GM06990 (cell line): Measurements from ENCODE around the gene UBE2E1.
A peak's percentile ranks its signal among the peaks of the same experiment; 100 is the strongest.

Experiments
- DNase-seq: peaks from one replicate; pipeline ENCODE4 v3.0.0-alpha.2; 2011; ENCODE audit not compliant: insufficient read length; ENCODE audit errors: extremely low read depth
- H3K27me3 ChIP-seq: replicated peaks from 2 replicates; pipeline ENCODE4 v1.6.0; 2011; ENCODE audit warnings: low read length; ENCODE audit not compliant: control insufficient read depth, insufficient read depth
- H3K36me3 ChIP-seq: 2 replicates; pipeline ENCODE4 v1.5.1; 2011; ENCODE audit warnings: low read length; ENCODE audit not compliant: control insufficient read depth, insufficient read depth
- H3K4me3 ChIP-seq: replicated peaks from 2 replicates; pipeline ENCODE4 v1.5.1; 2011; ENCODE audit warnings: low read depth, mild to moderate bottlenecking, control low read depth, low read length
- CTCF ChIP-seq: IDR thresholded peaks from 2 replicates; pipeline ENCODE4 v1.5.1; 2011; ENCODE audit warnings: low read length, control low read depth, mild to moderate bottlenecking, inconsistent platforms; ENCODE audit not compliant: insufficient read depth, poor library complexity, severe bottlenecking

Gene UBE2E1

GRCh38 chr3:23809294-23809693, 3.5 kb downstream of the UBE2E1 start:
- H3K36me3 ChIP-seq = no peaks in the 10 kb centered on the region
- DNase-seq = no peak
- H3K4me3 ChIP-seq = peak overlapping the region; percentile 82
- H3K27me3 ChIP-seq = no peaks in the 10 kb centered on the region
- TF ChIP-seq CTCF = no peak

- H3K27me3 ChIP-seq = no peaks in the 10 kb centered on the region
- no peaks in the 10 kb centered on the region for H3K36me3 ChIP-seq
- no peak for DNase-seq
- peak overlapping the region; percentile 82 for H3K4me3 ChIP-seq
- no peak for TF ChIP-seq CTCF
These were observed 4.1 kb downstream of the UBE2E1 start for GRCh38 chr3:23809840-23810342.

GRCh38 chr3:23810343-23811184, 4.8 kb downstream of the UBE2E1 start:
- Histone ChIP-seq H3K4me3 (peak overlapping the region; percentile 82), H3K27me3 (no peaks in the 10 kb centered on the region), H3K36me3 (no peaks in the 10 kb centered on the region)
- DNase-seq = peak; percentile 70
- peak; percentile 46 for TF ChIP-seq CTCF

- no peak for DNase-seq
- TF ChIP-seq CTCF = no peak
- peak overlapping the region; percentile 82 for H3K4me3 ChIP-seq
- no peaks in the 10 kb centered on the region for H3K27me3 ChIP-seq
- H3K36me3 ChIP-seq = no peaks in the 10 kb centered on the region
These were observed 5.4 kb downstream of the UBE2E1 start for GRCh38 chr3:23811185-23811527.

- no peak for TF ChIP-seq CTCF
- Histone ChIP-seq H3K27me3 (no peaks in the 10 kb centered on the region), H3K4me3 (peak overlapping the region; percentile 82), H3K36me3 (no peaks in the 10 kb centered on the region)
- no peak for DNase-seq
These were observed 6.2 kb downstream of the UBE2E1 start for GRCh38 chr3:23811919-23812318.
